Keratinocyte (primary cell): Measurements from ENCODE around the gene PUM1.

ENCODE experiments used
- CTCF ChIP-seq, 3 experiments: IDR thresholded peaks in 1 of 3; conservative IDR thresholded peaks in 1 of 3; optimal IDR thresholded peaks in 1 of 3; 2 replicates in 2 of 3; 3 replicates in 1 of 3; pipeline versions ENCODE3 to v1.5.1; 2011; ENCODE audit warnings: low read length in 3 of 3, mild to moderate bottlenecking in 3 of 3, moderate library complexity in 2 of 3, control low read depth in 1 of 3, inconsistent platforms in 1 of 3; ENCODE audit not compliant: insufficient read depth in 2 of 3; ENCODE audit errors: extremely low read depth in 1 of 3
- EZH2 ChIP-seq: IDR thresholded peaks from one replicate; pipeline ENCODE4 v1.6.1; 2012; ENCODE audit warnings: inconsistent platforms, mild to moderate bottlenecking, low read length, moderate library complexity

GRCh38 chr1:30883389-30884172 lies 181.9 kb downstream of the PUM1 start:
- no peak for TF ChIP-seq CTCF (optimal IDR thresholded peaks at IDR 0.05 in 1 of 3, IDR thresholded peaks at IDR 0.05 in 1 of 3, conservative IDR thresholded peaks at IDR 0.05 in 1 of 3; ENCODE audit: extremely low read depth in 1 of 3, insufficient read depth in 2 of 3, low read length in 3 of 3)
- no peak for TF ChIP-seq EZH2
